ENCODE measurements around the gene POLN.

- TF ChIP-seq CTCF (IDR thresholded peaks at IDR 0.05) (no peak), POLR2A (IDR thresholded peaks at IDR 0.05) (no peak)
Measured at GRCh38 chr4:2049381-2049780, 192.5 kb downstream of the POLN start.
